DMS114 treated with DMSO at 0.1 percent for 48 hours (cell line): Measurements from ENCODE around the gene ERC2.

Experiments used
- DNase-seq: peaks from one replicate; lab custom pipeline; 2025; ENCODE audit not compliant: unreplicated experiment; lab: John Stamatoyannopoulos, UW

ERC2 gene

GRCh38 chr3:55658690-55659562 is 809.3 kb downstream of the ERC2 start:
- no peak for DNase-seq

GRCh38 chr3:55658270-55658669 is 810.0 kb downstream of the ERC2 start:
- no peak for DNase-seq

- no peak for DNase-seq
These were observed 812.7 kb downstream of the ERC2 start for GRCh38 chr3:55655544-55655943.

- DNase-seq: no peak
These were observed 814.0 kb downstream of the ERC2 start for GRCh38 chr3:55654123-55654760.

- DNase-seq: no peak
These were observed 817.3 kb downstream of the ERC2 start for GRCh38 chr3:55651011-55651410.

- DNase-seq: no peak
These were observed 818.3 kb downstream of the ERC2 start for GRCh38 chr3:55650011-55650410.

- DNase-seq: no peak
These were observed 818.7 kb downstream of the ERC2 start for GRCh38 chr3:55649554-55649953.

GRCh38 chr3:55648591-55649318 is 819.5 kb downstream of the ERC2 start:
- no peak for DNase-seq

GRCh38 chr3:55647670-55648069 is 820.6 kb downstream of the ERC2 start:
- DNase-seq: no peak

- no peak for DNase-seq
These were observed 821.2 kb downstream of the ERC2 start for GRCh38 chr3:55647063-55647462.

- DNase-seq: no peak
These were observed 822.1 kb downstream of the ERC2 start for GRCh38 chr3:55646121-55646520.

- no peak for DNase-seq
These were observed 822.8 kb downstream of the ERC2 start for GRCh38 chr3:55645422-55645821.

GRCh38 chr3:55643283-55643682 is 825.0 kb downstream of the ERC2 start:
- DNase-seq: no peak

- no peak for DNase-seq
These were observed 826.3 kb downstream of the ERC2 start for GRCh38 chr3:55641964-55642363.

- no peak for DNase-seq
These were observed 828.1 kb downstream of the ERC2 start for GRCh38 chr3:55639896-55640765.

- DNase-seq: no peak
These were observed 829.1 kb downstream of the ERC2 start for GRCh38 chr3:55639143-55639542.

GRCh38 chr3:55637906-55638638 is 830.2 kb downstream of the ERC2 start:
- no peak for DNase-seq

- no peak for DNase-seq
These were observed 831.7 kb downstream of the ERC2 start for GRCh38 chr3:55636300-55637195.

- DNase-seq: no peak
These were observed 833.9 kb downstream of the ERC2 start for GRCh38 chr3:55634345-55634744.
